Naive thymus-derived CD8-positive, alpha-beta T cell (primary cell): Measurements from ENCODE around the gene HPDL. TPM values are rescaled to one million over a fixed set of nuclear protein-coding genes. Genes with fewer than 3 reads are reported as not detected.

Experiments
- ATAC-seq, 2 donors: fragments of 150-1000 bp; cut with Tn5 transposase in 1 of 2; sonication (Bioruptor Pico), chemical (Tn5 transposase) in 1 of 2; 1 replicate in 1 of 2; 2 replicates in 1 of 2; pipeline ENCODE4 v1.10.0; 2021; ENCODE audit warnings: mild to moderate bottlenecking in 2 of 2, moderate library complexity in 2 of 2
- POLR2A ChIA-PET: fragments of 350-600 bp; sonication (Branson Sonifier 250); formaldehyde crosslinking; loops from one replicate; lab custom pipeline; 2021; ENCODE audit warnings: antibody characterized with exemption; lab: Charles Lee
- DNase-seq, 10 donors: peaks; one replicate each; pipeline versions ENCODE4 v3.0.0 to v3.0.0-alpha.2; 2020 to 2022
- H3K27ac Mint-ChIP-seq, 10 donors: one replicate each; pipeline ENCODE4 v1.8.0; 2020 to 2022; ENCODE audit warnings: mild to moderate bottlenecking in 10 of 10, mixed read lengths in 10 of 10, moderate library complexity in 4 of 10, inconsistent platforms in 1 of 10
- H3K27me3 Mint-ChIP-seq, 5 donors: one replicate each; pipeline ENCODE4 v1.8.0; 2021 to 2022; ENCODE audit warnings: mixed read lengths in 5 of 5
- H3K36me3 Mint-ChIP-seq, 3 donors: one replicate each; pipeline ENCODE4 v1.8.0; 2020 to 2022; ENCODE audit warnings: mixed read lengths in 3 of 3, mild to moderate bottlenecking in 2 of 3, inconsistent platforms in 1 of 3
- H3K4me1 Mint-ChIP-seq, 4 donors: one replicate each; pipeline ENCODE4 v1.8.0; 2021 to 2022; ENCODE audit warnings: mixed read lengths in 4 of 4
- H3K4me3 Mint-ChIP-seq, 10 donors: one replicate each; pipeline ENCODE4 v1.8.0; 2020 to 2022; ENCODE audit warnings: mild to moderate bottlenecking in 10 of 10, mixed read lengths in 10 of 10, moderate library complexity in 6 of 10, inconsistent platforms in 1 of 10
- H3K9me3 Mint-ChIP-seq, 9 donors: one replicate each; pipeline ENCODE4 v1.8.0; 2020 to 2022; ENCODE audit warnings: mixed read lengths in 9 of 9, mild to moderate bottlenecking in 3 of 9, inconsistent platforms in 1 of 9, moderate library complexity in 1 of 9
- polyA plus RNA-seq, 3 donors: library from polyadenylated mRNA; unstranded; fragments of 300-500 nt; fragmentation: Illumina TruSeq; gene quantifications; one replicate each; pipeline ENCODE4 v1.2.3, GENCODE V29; 2021
- total RNA-seq, 8 experiments: library from RNA in 2 of 8; stranded (reverse) in 2 of 8; gene quantifications; one replicate each; pipeline ENCODE4 v1.2.3 and lab custom pipeline; 2021 to 2026

The HPDL gene
- total and polyA plus RNA-seq, 5 experiments from 2014 or later, result 0.47 to 2.7 (median 1.5) TPM

- DNase-seq, result no peak
- Mint-ChIP-seq H3K4me3 (peak overlapping the region; percentile 62 to 85 (median 71)), H3K4me1 (peaks cover 0 to 20% (median 11%) of the 10 kb centered on the region in 4 donors), H3K36me3 (peaks cover 0 to 18% (median 0%) of the 10 kb centered on the region in 3 donors), H3K27me3 (peaks cover 0 to 2% (median 0%) of the 10 kb centered on the region in 5 donors), H3K27ac (peak overlapping the region in 7 of 10 donors; percentile 14 to 85 (median 61)), H3K9me3 (no peaks in the 10 kb centered on the region)
- no peak for ATAC-seq
- POLR2A ChIA-PET, result interaction anchor here (0.5 to 6.4 kb wide), 7 partner anchors 8 to 490 kb away, joined by 3 to 64 read pairs (median 4); partner anchors contain the start of genes MUTYH and TOE1
These were observed 1.2 kb downstream of the HPDL start for GRCh38 chr1:45327644-45328515.

GRCh38 chr1:45328680-45329079 lies 2.0 kb downstream of the HPDL start:
- DNase-seq (no peak), ATAC-seq (no peak)
- Mint-ChIP-seq H3K27me3 (peaks cover 0 to 2% (median 0%) of the 10 kb centered on the region in 5 donors), H3K27ac (peak overlapping the region in 5 of 10 donors; percentile 6 to 54 (median 22)), H3K4me3 (peak overlapping the region in 8 of 10 donors; percentile 43 to 83 (median 65)), H3K4me1 (peaks cover 0 to 20% (median 11%) of the 10 kb centered on the region in 4 donors), H3K9me3 (no peaks in the 10 kb centered on the region), H3K36me3 (peaks cover 0 to 26% (median 0%) of the 10 kb centered on the region in 3 donors)
- POLR2A ChIA-PET, result interaction anchor here (0.5 to 6.4 kb wide), 3 partner anchors 11 to 491 kb away, joined by 3 to 64 read pairs (median 3); partner anchors contain the start of genes MUTYH and TOE1

GRCh38 chr1:45329445-45329844 lies 2.8 kb downstream of the HPDL start:
- peak overlapping the region in 3 of 10 donors; percentile 6 to 57 (median 34) for H3K27ac Mint-ChIP-seq
- peak overlapping the region in 1 of 10 donors; percentile 8 for H3K4me3 Mint-ChIP-seq
- DNase-seq (no peak), ATAC-seq (no peak)
- peaks cover 0 to 27% (median 0%) of the 10 kb centered on the region in 3 donors for H3K36me3 Mint-ChIP-seq
- H3K27me3 Mint-ChIP-seq, result no peaks in the 10 kb centered on the region
- POLR2A ChIA-PET, result interaction anchor here (0.6 to 6.4 kb wide), 2 partner anchors 11 to 27 kb away, joined by 3 to 64 read pairs; partner anchors contain the start of genes MUTYH and TOE1
- H3K4me1 Mint-ChIP-seq, result peaks cover 5 to 26% (median 17%) of the 10 kb centered on the region in 4 donors
- no peaks in the 10 kb centered on the region for H3K9me3 Mint-ChIP-seq

DNA sequence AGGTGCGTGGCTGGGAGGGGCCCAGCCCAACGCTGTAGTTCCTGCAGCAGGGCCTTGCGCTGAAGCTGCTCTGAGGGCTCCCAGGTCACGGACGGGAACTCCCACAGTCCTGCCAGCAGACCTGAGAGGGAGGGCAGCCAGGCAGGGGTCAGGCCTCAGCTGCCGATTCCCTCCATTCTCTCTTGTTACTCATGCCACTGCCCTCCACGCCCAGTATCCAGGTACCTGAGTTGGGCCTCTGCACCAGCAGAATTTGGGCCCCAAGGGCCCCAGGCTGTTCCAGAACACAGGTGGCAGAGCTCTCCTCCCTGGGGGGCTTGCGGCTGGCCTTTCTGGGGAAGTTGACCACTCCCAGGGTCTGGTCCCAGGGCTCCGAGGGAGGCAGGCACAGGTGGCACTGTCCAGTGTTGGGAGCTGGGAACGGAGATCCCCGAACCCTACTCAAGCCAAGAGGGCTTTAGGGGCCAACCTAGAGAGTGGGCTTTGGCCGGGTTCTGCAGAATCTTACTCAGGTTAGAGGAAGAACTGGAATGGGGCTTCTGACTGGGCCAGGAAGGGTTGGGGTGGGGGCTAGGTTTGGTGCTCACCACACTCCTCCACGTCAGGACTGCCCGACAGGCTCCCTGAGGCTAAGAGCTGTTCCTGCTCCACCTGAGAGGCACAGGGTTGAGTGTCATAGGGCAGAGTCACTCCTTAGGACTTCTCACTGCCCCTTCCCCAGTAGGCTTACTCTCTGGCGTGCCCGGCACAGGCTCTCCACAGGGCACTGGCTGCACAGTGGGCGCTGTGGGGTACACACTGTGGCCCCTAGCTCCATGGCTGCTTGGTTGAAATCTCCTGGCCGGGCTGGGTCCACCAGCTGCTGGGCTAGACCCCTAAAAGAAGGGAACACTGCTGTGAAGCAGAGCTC lies 5.0 kb downstream of the HPDL start:
- no peak for ATAC-seq
- H3K27me3 Mint-ChIP-seq, result no peaks in the 10 kb centered on the region
- H3K9me3 Mint-ChIP-seq, result no peaks in the 10 kb centered on the region
- no peak overlapping the region for H3K27ac Mint-ChIP-seq
- peaks cover 0 to 27% (median 0%) of the 10 kb centered on the region in 3 donors for H3K36me3 Mint-ChIP-seq
- H3K4me3 Mint-ChIP-seq, result no peak overlapping the region
- DNase-seq, result no peak
- H3K4me1 Mint-ChIP-seq, result peaks cover 20 to 31% (median 25%) of the 10 kb centered on the region in 4 donors
- POLR2A ChIA-PET, result interaction anchor here (0.5 to 1.3 kb wide), 3 partner anchors 8 to 195 kb away, joined by 3 to 4 read pairs (median 3); partner anchors contain the start of gene PRDX1

- no peak overlapping the region for H3K27ac Mint-ChIP-seq
- POLR2A ChIA-PET, result interaction anchor here (1.2 kb wide), 1 partner anchor 190 kb away, joined by 3 read pairs; the partner anchor contains the start of gene PRDX1
These were observed 5.6 kb downstream of the HPDL start for GRCh38 chr1:45332346-45332720.

DNA sequence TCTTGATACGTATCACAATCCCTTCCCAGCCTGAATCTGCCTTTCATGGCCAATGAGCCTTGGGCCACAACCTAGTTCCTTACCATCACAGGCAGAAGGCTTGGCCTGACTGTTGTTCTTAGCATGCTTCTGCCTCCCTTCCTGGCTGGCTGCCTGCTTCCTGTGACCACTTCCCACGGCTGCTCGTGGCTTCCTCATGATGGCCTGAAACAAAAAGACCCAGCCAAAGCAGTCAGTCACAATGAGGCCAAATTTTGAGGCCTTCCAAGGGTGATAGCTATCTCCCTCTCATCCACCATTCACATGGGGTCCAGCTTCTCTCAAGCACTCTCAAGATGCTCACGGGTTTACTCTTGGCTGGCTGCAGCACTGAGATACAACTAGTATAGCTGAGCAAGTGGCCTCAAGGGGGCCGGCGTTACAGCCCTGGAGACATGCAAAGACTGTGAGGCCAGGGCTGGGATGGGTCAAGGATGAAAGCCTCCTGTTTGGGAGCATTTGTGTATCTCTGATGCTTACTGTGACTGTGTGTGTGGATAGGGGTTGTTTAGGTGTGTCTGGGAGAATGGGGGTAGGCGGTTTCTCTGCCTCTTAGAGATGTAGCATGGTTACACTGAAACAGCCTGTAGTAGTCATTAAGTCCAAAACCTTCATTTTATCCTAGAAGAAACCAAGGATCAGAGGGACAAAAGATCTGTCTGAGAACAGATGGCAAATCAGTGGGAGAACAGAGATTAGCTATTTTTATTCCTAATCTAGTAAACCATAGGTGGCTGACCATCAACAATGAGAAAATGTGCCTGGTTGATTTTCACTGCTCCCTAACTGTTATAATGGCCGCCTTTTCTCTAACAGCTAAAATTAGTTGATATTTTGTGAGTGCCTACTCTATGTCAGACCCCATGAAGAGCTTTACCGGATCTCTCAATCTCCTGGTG lies 7.9 kb downstream of the HPDL start:
- peaks cover 0 to 32% (median 3%) of the 10 kb centered on the region in 3 donors for H3K36me3 Mint-ChIP-seq
- DNase-seq (no peak), ATAC-seq (no peak)
- H3K27ac Mint-ChIP-seq, result peak overlapping the region in 8 of 10 donors; percentile 5 to 85 (median 27)
- H3K27me3 Mint-ChIP-seq, result no peaks in the 10 kb centered on the region
- peak overlapping the region in 2 of 10 donors; percentile 20 to 27 for H3K4me3 Mint-ChIP-seq
- H3K9me3 Mint-ChIP-seq, result no peaks in the 10 kb centered on the region
- H3K4me1 Mint-ChIP-seq, result peaks cover 32 to 56% (median 38%) of the 10 kb centered on the region in 4 donors
- POLR2A ChIA-PET, result interaction anchor here (0.6 kb wide), 1 partner anchor 593 kb away, joined by 5 read pairs; no protein-coding TSS in a partner anchor

More at GRCh38 chr1:45332346-45332720, 5.6 kb downstream of the HPDL start:
- no peak for DNase-seq
- Mint-ChIP-seq H3K27me3 (no peaks in the 10 kb centered on the region), H3K36me3 (peaks cover 0 to 27% (median 0%) of the 10 kb centered on the region in 3 donors), H3K9me3 (no peaks in the 10 kb centered on the region), H3K4me3 (no peak overlapping the region), H3K4me1 (peaks cover 23 to 34% (median 30%) of the 10 kb centered on the region in 4 donors)
- no peak for ATAC-seq

GRCh38 chr1:45335855-45336324 lies 9.2 kb downstream of the HPDL start:
- DNase-seq, result no peak
- POLR2A ChIA-PET, result interaction anchor here (1.0 kb wide), 1 partner anchor 9 kb away, joined by 3 read pairs; the partner anchor contains the start of gene HPDL
- Mint-ChIP-seq H3K27me3 (no peaks in the 10 kb centered on the region), H3K4me1 (peaks cover 40 to 67% (median 46%) of the 10 kb centered on the region in 4 donors), H3K9me3 (no peaks in the 10 kb centered on the region), H3K4me3 (no peak overlapping the region), H3K36me3 (peaks cover 0 to 24% (median 3%) of the 10 kb centered on the region in 3 donors), H3K27ac (peak overlapping the region in 1 of 10 donors; percentile 46)
- ATAC-seq, result no peak

GRCh38 chr1:45337630-45338325 lies 11.1 kb downstream of the HPDL start:
- Mint-ChIP-seq H3K27me3 (no peaks in the 10 kb centered on the region), H3K36me3 (peaks cover 0 to 30% (median 3%) of the 10 kb centered on the region in 3 donors), H3K27ac (peak overlapping the region in 5 of 10 donors; percentile 4 to 98 (median 22)), H3K4me1 (peaks cover 45 to 85% (median 64%) of the 10 kb centered on the region in 4 donors), H3K9me3 (no peaks in the 10 kb centered on the region), H3K4me3 (peak overlapping the region in 7 of 10 donors; percentile 20 to 100 (median 44))
- ATAC-seq, result no peak
- no peak for DNase-seq
- POLR2A ChIA-PET, result interaction anchor here (1.2 kb wide), 1 partner anchor 10 kb away, joined by 4 read pairs; the partner anchor contains the start of gene HPDL

DNA sequence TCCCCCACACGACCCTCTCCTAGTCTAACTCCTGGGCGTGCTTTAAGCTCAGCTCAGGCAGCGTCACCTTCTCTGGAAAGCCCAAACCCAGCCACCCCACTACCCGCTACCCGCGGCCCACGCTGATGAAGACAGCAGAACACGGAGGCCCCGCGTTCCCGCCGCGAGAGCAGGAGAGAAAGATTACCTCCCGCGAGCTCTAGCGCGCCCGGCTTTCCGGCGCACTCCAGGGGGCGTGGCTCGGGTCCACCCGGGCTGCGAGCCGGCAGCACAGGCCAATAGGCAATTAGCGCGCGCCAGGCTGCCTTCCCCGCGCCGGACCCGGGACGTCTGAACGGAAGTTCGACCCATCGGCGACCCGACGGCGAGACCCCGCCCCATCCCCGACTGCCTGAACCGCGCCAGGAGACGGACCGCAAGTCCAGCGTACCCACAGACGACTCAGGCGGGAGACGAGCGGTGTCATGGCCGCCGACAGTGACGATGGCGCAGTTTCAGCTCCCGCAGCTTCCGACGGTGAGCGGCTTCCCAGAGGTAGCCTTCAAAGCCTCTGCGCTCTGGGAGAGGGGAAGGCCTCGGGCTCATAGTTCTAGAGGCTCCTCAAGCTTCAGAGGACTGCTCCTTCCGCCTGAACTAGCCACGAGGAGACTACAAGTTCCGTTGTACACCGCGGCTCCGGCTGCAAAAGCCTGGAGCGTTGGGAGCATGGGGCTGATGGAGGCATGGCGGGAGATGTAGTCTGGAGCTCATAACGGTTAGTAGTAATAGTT lies 13.3 kb downstream of the HPDL start, which contains the start of the genes MUTYH and TOE1:
MUTYH (minus strand) TSS at position 652 of the 770 bp plus-strand sequence. CDS start 5,935 bp downstream, outside the sequence.
TOE1 (plus strand) TSS at position 382 of the 770 bp plus-strand sequence; CDS start at position 465, 83 bp downstream.
- H3K36me3 Mint-ChIP-seq, result peaks cover 0 to 40% (median 3%) of the 10 kb centered on the region in 3 donors
- POLR2A ChIA-PET, result interaction anchor here (0.6 to 3.6 kb wide), 32 partner anchors 8 to 708 kb away, joined by 3 to 85 read pairs (median 6); partner anchors contain the start of genes AKR1A1, CCDC163, EIF2B3 and GPBP1L1

More for the DNA sequence above, 13.3 kb downstream of the HPDL start, which contains the start of the genes MUTYH and TOE1:
- H3K27me3 Mint-ChIP-seq, result no peaks in the 10 kb centered on the region
- H3K4me3 Mint-ChIP-seq, result peak within 1 kb of the TSS; percentile 94 to 100 (median 100)
- H3K27ac Mint-ChIP-seq, result peak within 1 kb of the TSS; percentile 98 to 100 (median 99)
- H3K4me1 Mint-ChIP-seq, result peaks cover 38 to 81% (median 55%) of the 10 kb centered on the region in 4 donors
- ATAC-seq (peak; percentile 83 to 86), DNase-seq (peak; percentile 83 to 92 (median 88))
- no peaks in the 10 kb centered on the region for H3K9me3 Mint-ChIP-seq
